G401.6 (cell line): Measurements from ENCODE around the gene PNPT1.
"Not testable (repeated sequence)": the region's sequence is repeated elsewhere in the genome, so short reads cannot be mapped to it uniquely, and the experiment has no call there.

Experiments
- FAIRE-seq: peaks from 2 replicates; lab custom pipeline; 2012; peaks lifted over from hg19 to GRCh38; lab: Jason Lieb, UNC

Gene PNPT1

GRCh38 chr2:55596795-55597194 is 96.8 kb downstream of the PNPT1 start:
- FAIRE-seq, result not testable (repeated sequence)

GRCh38 chr2:55595536-55595935 is 98.1 kb downstream of the PNPT1 start:
- peak; percentile 37 for FAIRE-seq

- FAIRE-seq, result no peak
Observed at GRCh38 chr2:55592130-55592529, 101.5 kb downstream of the PNPT1 start.

- FAIRE-seq, result no peak
Observed at GRCh38 chr2:55590810-55591440, 102.7 kb downstream of the PNPT1 start.

GRCh38 chr2:55585451-55586080 is 108.1 kb downstream of the PNPT1 start:
- FAIRE-seq, result no peak
